OCI-LY7 (cell line): ENCODE results near the gene CDC40. TPM values are rescaled to one million over a fixed set of nuclear protein-coding genes. Genes with fewer than 3 reads are reported as not detected.
A peak's percentile ranks its signal among the peaks of the same experiment; 100 is the strongest.

Experiments used
- BruUV-seq: library from RNA; stranded (reverse); fragments of 400-500 nt; replicated peaks from 2 replicates; lab custom pipeline; 2021; lab: Mats Ljungman, UMichigan
- CTCF ChIA-PET: fragments of 300-600 bp; sonication (Branson Sonifier 250); formaldehyde crosslinking; loops from one replicate; lab custom pipeline; 2022; ENCODE audit warnings: antibody characterized with exemption; ENCODE audit not compliant: unreplicated experiment; lab: Charles Lee
- POLR2A ChIA-PET: fragments of 300-600 bp; sonication (Branson Sonifier 250); formaldehyde crosslinking; loops from one replicate; lab custom pipeline; 2022; ENCODE audit warnings: antibody characterized with exemption; lab: Charles Lee
- DNase-seq: peaks from one replicate; pipeline ENCODE4 v3.0.0-alpha.2; 2015; ENCODE audit warnings: low spot score
- H2AFZ ChIP-seq: fragments of 200-600 bp; sonication (generic), shearing (Covaris generic); 2 replicates; pipeline ENCODE4 v1.6.1; 2014; ENCODE audit warnings: mild to moderate bottlenecking, antibody characterized with exemption, low read length, moderate library complexity
- H3K27ac ChIP-seq: fragments of 200-600 bp; sonication (generic); 2 replicates; pipeline ENCODE4 v1.5.1; 2014; ENCODE audit warnings: mixed run types, low read depth, mild to moderate bottlenecking, moderate library complexity, low read length, inconsistent platforms; ENCODE audit not compliant: poor library complexity, severe bottlenecking
- H3K36me3 ChIP-seq: fragments of 200-600 bp; sonication (generic); 2 replicates; pipeline ENCODE4 v1.6.1; 2014; ENCODE audit warnings: mild to moderate bottlenecking, antibody characterized with exemption, low read length, moderate library complexity, mixed read lengths; ENCODE audit not compliant: insufficient read depth
- H3K4me1 ChIP-seq: fragments of 200-600 bp; sonication (generic); 2 replicates; pipeline ENCODE4 v1.5.1; 2014; ENCODE audit warnings: mild to moderate bottlenecking, low read length; ENCODE audit not compliant: insufficient read depth, poor library complexity, severe bottlenecking
- H3K4me2 ChIP-seq: fragments of 200-600 bp; sonication (generic); 2 replicates; pipeline ENCODE4 v1.6.1; 2014; ENCODE audit warnings: mild to moderate bottlenecking, low read length
- H3K4me3 ChIP-seq: fragments of 200-600 bp; sonication (generic); 2 replicates; pipeline ENCODE4 v1.5.1; 2014; ENCODE audit warnings: mild to moderate bottlenecking, low read depth, low read length; ENCODE audit not compliant: poor library complexity, severe bottlenecking
- H3K79me2 ChIP-seq: fragments of 200-600 bp; sonication (generic); 2 replicates; pipeline ENCODE4 v1.6.1; 2016; ENCODE audit warnings: low read depth, mild to moderate bottlenecking, low read length, moderate library complexity, mixed read lengths; ENCODE audit not compliant: insufficient read depth
- H3K9me2 ChIP-seq: fragments of 200-600 bp; sonication (generic); 2 replicates; pipeline ENCODE4 v1.6.1; 2016; ENCODE audit warnings: mild to moderate bottlenecking, low read length, mixed read lengths; ENCODE audit not compliant: insufficient read depth
- H3K9me3 ChIP-seq: fragments of 200-600 bp; sonication (generic); 2 replicates; pipeline ENCODE4 v1.6.1; 2014; ENCODE audit warnings: mild to moderate bottlenecking, mixed run types, low read length, mixed read lengths
- H4K20me1 ChIP-seq: fragments of 200-600 bp; sonication (generic); 2 replicates; pipeline ENCODE4 v1.6.1; 2014; ENCODE audit warnings: mild to moderate bottlenecking, antibody characterized with exemption, low read length, moderate library complexity, mixed read lengths; ENCODE audit not compliant: insufficient read depth
- CTCF ChIP-seq: fragments of 200-600 bp; sonication (generic); conservative IDR thresholded peaks from 2 replicates; pipeline ENCODE4 v1.5.1; 2014; ENCODE audit warnings: mild to moderate bottlenecking, antibody characterized with exemption, low read length, moderate library complexity, mixed read lengths
- EZH2phosphoT487 ChIP-seq: fragments of 200-600 bp; sonication (generic); IDR thresholded peaks from 2 replicates; pipeline ENCODE4 v1.6.1; 2018; ENCODE audit warnings: low read depth, borderline replicate concordance, mild to moderate bottlenecking, mixed run types, antibody characterized with exemption, low read length, moderate library complexity, mixed read lengths
- intact Hi-C: fragments of 100-400 bp; cut with micrococcal nuclease; formaldehyde crosslinking; loops from one replicate; pipeline ENCODE4 v1.10.0; 2022; ENCODE audit not compliant: unreplicated experiment
- total RNA-seq, 2 experiments: library from RNA; depleted of rRNA in 1 of 2; stranded (reverse); fragments of >200 nt in 1 of 2; shearing (Covaris generic) in 1 of 2; gene quantifications; 2 replicates each; pipeline ENCODE4 v1.2.3, GENCODE V29; 2014 to 2022

CDC40 gene
- total RNA-seq, 2 experiments from 2014 or later: 19.2 to 35.5 TPM

GRCh38 chr6:110185879-110186278 lies 5.7 kb downstream of the CDC40 start:
- H3K4me2 ChIP-seq: peak overlapping the region; percentile 63
- CTCF ChIA-PET: interaction anchor here (1.2 kb wide), 1 partner anchor 20 kb away, joined by 4 read pairs; no protein-coding TSS in a partner anchor

GRCh38 chr6:110188791-110189190 lies 8.6 kb downstream of the CDC40 start:
- no peak for DNase-seq
- ChIA-PET CTCF (no interaction called here), POLR2A (interaction anchor here (0.7 to 1.9 kb wide), 5 partner anchors 11 to 110 kb away, joined by 3 to 15 read pairs (median 4); no protein-coding TSS in a partner anchor)
- H4K20me1 ChIP-seq: no peaks in the 10 kb centered on the region; the same call in 1 of the 2 replicates
- peaks cover 46% of the 10 kb centered on the region for H3K36me3 ChIP-seq
- BruUV-seq: no TSS peak
- peaks cover 93% of the 10 kb centered on the region for H3K79me2 ChIP-seq
- TF ChIP-seq EZH2phosphoT487 (no peak), CTCF (no peak)
- H3K9me3 ChIP-seq: no peaks in the 10 kb centered on the region
- no peak overlapping the region for H2AFZ ChIP-seq
- intact Hi-C loops: loop anchor here (10.0 kb wide), 1 partner anchor 686 kb away; the partner anchor contains the start of gene AMD1
- no peak overlapping the region for H3K27ac ChIP-seq
- no peaks in the 10 kb centered on the region for H3K9me2 ChIP-seq
- no peak overlapping the region for H3K4me2 ChIP-seq
- peaks cover 27% of the 10 kb centered on the region for H3K4me1 ChIP-seq
- H3K4me3 ChIP-seq: no peak overlapping the region

More at GRCh38 chr6:110185879-110186278, 5.7 kb downstream of the CDC40 start:
- no peak for TF ChIP-seq EZH2phosphoT487
- no peak for TF ChIP-seq CTCF
- intact Hi-C loops: loop anchor here (10.0 kb wide), 1 partner anchor 689 kb away; the partner anchor contains the start of gene AMD1
- no peaks in the 10 kb centered on the region for H3K9me2 ChIP-seq
- peak overlapping the region; percentile 52 for H3K4me3 ChIP-seq
- H2AFZ ChIP-seq: no peak overlapping the region
- no peak for DNase-seq
- H3K9me3 ChIP-seq: no peaks in the 10 kb centered on the region
- H3K4me1 ChIP-seq: peaks cover 49% of the 10 kb centered on the region
- H3K79me2 ChIP-seq: peaks cover 98% of the 10 kb centered on the region
- H3K36me3 ChIP-seq: peaks cover 53% of the 10 kb centered on the region
- POLR2A ChIA-PET: interaction anchor here (0.7 to 2.7 kb wide), 8 partner anchors 9 to 27 kb away, joined by 3 to 24 read pairs (median 4); no protein-coding TSS in a partner anchor
- BruUV-seq: no TSS peak
- peak overlapping the region; percentile 7 for H3K27ac ChIP-seq
- H4K20me1 ChIP-seq: peaks cover 8% of the 10 kb centered on the region

GRCh38 chr6:110190726-110191125 lies 10.5 kb downstream of the CDC40 start:
- Histone ChIP-seq H3K9me3 (no peaks in the 10 kb centered on the region), H3K4me1 (peaks cover 10% of the 10 kb centered on the region), H3K4me2 (no peak overlapping the region), H3K4me3 (no peak overlapping the region), H3K9me2 (no peaks in the 10 kb centered on the region), H2AFZ (no peak overlapping the region), H3K27ac (no peak overlapping the region), H3K36me3 (peaks cover 55% of the 10 kb centered on the region), H4K20me1 (no peaks in the 10 kb centered on the region; the same call in 1 of the 2 replicates), H3K79me2 (peaks cover 84% of the 10 kb centered on the region)
- POLR2A ChIA-PET: no interaction called here
- intact Hi-C loops: no loop called here
- CTCF ChIA-PET: no interaction called here
- TF ChIP-seq CTCF: no peak
- no peak for TF ChIP-seq EZH2phosphoT487
- DNase-seq: no peak
- BruUV-seq: no TSS peak
